Bronchial epithelial cell (primary cell): ENCODE results near the gene RCCD1. TPM values are rescaled to one million over a fixed set of nuclear protein-coding genes. Genes with fewer than 3 reads are reported as not detected.
A peak's percentile ranks its signal among the peaks of the same experiment; 100 is the strongest.
"Not testable (repeated sequence)": the region's sequence is repeated elsewhere in the genome, so short reads cannot be mapped to it uniquely, and the experiment has no call there.

Experiments used
- DNase-seq: peaks from one replicate; pipeline ENCODE4 v3.0.0-alpha.2; 2010; ENCODE audit warnings: low read depth
- FAIRE-seq: peaks from 2 replicates; lab custom pipeline; 2011; peaks lifted over from hg19 to GRCh38; lab: Jason Lieb, UNC
- H3K27me3 ChIP-seq: 2 replicates; pipeline ENCODE4 v1.5.1; 2011; ENCODE audit warnings: low read length; ENCODE audit not compliant: control insufficient read depth, insufficient read depth
- H3K36me3 ChIP-seq: 2 replicates; pipeline ENCODE4 v1.5.1; 2011; ENCODE audit warnings: low read length; ENCODE audit not compliant: control insufficient read depth, insufficient read depth
- H3K4me3 ChIP-seq: 2 replicates; pipeline ENCODE4 v1.5.1; 2011; ENCODE audit warnings: mild to moderate bottlenecking, low read depth, low read length, control low read depth
- CTCF ChIP-seq: IDR thresholded peaks from 2 replicates; pipeline ENCODE4 v1.5.1; 2011; ENCODE audit warnings: mild to moderate bottlenecking, moderate library complexity, low read length, control low read depth, inconsistent platforms; ENCODE audit not compliant: insufficient read depth, severe bottlenecking
- total RNA-seq: library from RNA; depleted of rRNA; stranded (reverse); fragments of >200 nt; gene quantifications from 2 replicates; pipeline ENCODE4 v1.2.1, GENCODE V29; 2014

RCCD1 gene
- total RNA-seq, 1 donor from 2014 or later: 11.6 TPM

DNA sequence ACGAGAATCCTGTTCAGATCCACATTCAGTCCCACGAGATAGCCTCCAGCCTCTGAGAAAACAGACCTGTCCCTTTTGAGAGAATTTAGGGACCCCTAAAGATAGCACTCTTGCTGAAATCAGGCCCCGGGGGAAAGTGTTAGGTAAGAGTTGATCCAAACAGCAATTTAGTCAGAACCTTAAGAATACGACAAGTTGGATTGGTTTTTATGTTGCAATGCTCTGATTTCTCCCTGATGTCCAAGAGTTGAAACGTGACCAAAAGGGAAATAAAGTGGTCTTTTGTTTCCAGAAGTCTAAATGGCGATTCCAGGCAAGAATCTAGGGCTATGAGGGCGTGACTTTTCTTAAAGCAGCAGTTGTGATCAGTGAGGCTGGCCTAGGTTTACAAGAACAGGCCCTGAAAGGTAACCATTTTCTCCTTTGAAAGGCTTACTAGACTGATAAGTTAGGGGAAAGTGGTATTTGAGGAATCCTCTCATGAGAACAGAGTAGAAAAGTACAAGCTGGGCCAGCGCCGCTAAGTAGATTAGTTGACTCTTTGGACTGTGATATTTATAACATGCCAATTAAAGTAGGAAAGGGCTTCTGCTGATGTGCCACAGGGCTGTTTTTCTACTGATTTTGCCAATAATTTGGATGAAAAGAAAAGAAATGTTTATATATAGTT is 46.7 kb upstream of the RCCD1 start:
- FAIRE-seq (no peak), DNase-seq (no peak)
- H3K4me3 ChIP-seq: no peak overlapping the region
- no peak for TF ChIP-seq CTCF
- peaks cover 30% of the 10 kb centered on the region for H3K36me3 ChIP-seq
- no peaks in the 10 kb centered on the region for H3K27me3 ChIP-seq

DNA sequence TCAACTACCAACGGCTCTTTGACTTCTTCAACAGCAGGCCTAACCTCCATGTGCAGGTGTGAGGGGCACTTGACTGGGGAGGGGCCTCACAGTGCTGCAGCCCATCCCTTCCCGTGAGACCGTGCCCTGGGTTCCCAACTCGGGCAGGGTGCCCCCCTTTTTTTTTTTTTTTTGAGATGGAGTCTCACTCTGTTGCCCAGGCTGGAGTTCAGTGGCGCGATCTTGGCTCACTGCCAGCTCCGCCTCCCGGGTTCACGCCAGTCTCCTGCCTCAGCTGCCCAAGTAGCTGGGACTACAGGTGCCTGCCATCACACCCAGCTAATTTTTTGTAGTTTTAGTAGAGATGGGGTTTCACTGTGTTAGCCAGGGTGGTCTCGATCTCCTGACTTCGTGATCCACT is 45.2 kb upstream of the RCCD1 start:
- DNase-seq, FAIRE-seq: not testable (repeated sequence)

DNA sequence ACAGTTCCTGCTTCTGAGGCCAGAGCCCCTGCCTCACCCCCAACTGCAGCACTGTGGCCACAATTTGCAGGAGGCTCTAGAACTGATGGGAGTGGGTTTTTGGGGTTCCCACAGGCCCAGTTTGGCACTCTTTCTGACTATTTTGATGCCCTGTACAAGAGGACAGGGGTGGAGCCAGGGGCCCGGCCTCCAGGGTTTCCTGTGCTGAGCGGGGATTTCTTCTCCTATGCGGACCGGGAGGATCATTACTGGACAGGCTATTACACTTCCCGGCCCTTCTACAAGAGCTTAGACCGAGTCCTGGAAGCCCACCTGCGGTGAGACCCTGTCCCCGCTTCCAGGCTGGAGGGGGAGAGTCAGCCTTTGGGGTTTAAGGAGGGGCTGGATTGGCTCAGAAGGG is 44.7 kb upstream of the RCCD1 start:
- H3K36me3 ChIP-seq: peaks cover 34% of the 10 kb centered on the region
- FAIRE-seq (no peak), DNase-seq (no peak)
- H3K4me3 ChIP-seq: no peak overlapping the region
- no peak for TF ChIP-seq CTCF
- H3K27me3 ChIP-seq: no peaks in the 10 kb centered on the region

More for the DNA sequence above, 45.2 kb upstream of the RCCD1 start:
- not testable (repeated sequence) for H3K27me3 ChIP-seq, H3K4me3 ChIP-seq
- peaks cover 34% of the 10 kb centered on the region for H3K36me3 ChIP-seq

DNA sequence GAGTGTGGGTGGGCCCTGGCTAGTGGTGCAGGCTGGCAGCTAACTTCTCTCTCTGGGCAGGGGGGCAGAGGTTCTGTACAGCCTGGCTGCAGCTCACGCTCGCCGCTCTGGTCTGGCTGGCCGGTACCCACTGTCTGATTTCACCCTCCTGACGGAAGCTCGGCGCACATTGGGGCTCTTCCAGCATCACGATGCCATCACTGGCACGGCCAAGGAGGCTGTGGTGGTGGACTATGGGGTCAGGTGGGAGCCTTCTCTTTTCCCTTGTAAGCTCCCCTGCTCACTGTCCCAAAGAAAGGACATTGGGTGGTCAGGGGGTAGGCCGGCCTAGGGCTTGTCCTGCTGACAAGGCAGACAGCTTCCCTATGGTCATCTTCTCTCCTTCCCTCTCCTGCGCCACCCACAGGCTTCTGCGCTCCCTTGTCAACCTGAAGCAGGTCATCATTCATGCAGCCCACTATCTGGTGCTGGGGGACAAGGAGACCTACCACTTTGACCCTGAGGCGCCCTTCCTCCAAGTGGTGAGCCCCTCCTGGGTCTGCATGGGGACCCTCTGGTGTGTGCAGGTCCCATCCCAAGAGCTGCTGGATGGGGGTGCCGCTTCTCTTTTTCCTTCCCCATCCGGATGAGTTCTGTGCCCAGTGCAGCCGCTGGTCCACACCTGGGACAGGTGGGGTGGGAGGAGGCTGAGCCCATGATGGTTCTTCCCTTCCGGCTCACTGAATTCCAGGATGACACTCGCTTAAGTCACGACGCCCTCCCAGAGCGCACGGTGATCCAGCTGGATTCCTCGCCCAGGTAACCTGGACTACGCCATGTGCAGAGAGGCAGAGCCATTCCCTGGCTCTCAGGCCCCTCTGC is 44.0 kb upstream of the RCCD1 start:
- H3K4me3 ChIP-seq: no peak overlapping the region
- TF ChIP-seq CTCF: no peak
- H3K36me3 ChIP-seq: peaks cover 32% of the 10 kb centered on the region
- no peak for DNase-seq
- no peaks in the 10 kb centered on the region for H3K27me3 ChIP-seq
- no peak for FAIRE-seq

DNA sequence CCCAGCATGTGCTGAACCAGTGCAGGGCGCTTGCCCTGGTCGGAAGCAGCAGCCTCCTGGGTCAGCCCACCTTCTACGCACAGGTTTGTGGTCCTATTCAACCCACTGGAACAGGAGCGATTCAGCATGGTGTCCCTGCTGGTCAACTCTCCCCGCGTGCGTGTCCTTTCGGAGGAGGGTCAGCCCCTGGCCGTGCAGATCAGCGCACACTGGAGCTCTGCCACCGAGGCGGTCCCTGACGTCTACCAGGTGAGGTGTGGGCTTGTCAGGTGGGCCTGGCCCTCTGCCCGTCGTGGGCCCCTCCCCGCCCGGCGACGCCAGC is 43.4 kb upstream of the RCCD1 start:
- H3K36me3 ChIP-seq: peaks cover 35% of the 10 kb centered on the region
- no peak overlapping the region for H3K4me3 ChIP-seq
- no peak for TF ChIP-seq CTCF
- H3K27me3 ChIP-seq: no peaks in the 10 kb centered on the region
- DNase-seq (no peak), FAIRE-seq (peak; percentile 43)

DNA sequence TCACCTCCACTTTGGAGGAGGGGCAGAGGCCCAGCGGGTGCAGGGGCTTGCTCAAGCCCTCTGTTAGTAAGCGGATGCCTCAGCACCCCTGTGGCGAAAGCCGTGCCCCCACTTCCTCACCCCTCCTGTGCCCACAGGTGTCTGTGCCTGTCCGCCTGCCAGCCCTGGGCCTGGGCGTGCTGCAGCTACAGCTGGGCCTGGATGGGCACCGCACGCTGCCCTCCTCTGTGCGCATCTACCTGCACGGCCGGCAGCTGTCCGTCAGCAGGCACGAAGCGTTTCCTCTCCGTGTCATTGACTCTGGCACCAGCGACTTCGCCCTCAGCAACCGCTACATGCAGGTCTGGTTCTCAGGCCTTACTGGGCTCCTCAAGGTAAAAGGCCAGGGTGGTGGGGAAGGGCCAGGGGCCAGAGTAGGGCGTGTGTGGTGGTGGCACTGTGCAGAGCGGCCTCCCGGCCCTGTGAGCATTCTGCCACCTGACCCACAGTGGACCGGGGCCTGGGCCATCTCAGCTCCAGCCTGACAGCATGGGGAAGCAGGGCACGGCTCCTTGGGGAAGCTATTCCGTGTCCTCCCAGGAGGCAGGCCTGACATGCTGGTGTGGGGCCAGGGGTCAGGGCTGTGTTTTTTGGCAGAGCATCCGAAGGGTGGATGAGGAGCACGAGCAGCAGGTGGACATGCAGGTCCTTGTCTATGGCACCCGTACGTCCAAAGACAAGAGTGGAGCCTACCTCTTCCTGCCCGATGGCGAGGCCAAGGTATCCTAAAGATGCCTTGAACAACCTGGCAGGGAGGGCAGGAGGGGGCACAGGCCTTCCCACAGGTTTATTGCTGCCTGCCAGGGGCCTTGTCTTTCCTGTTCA is 42.5 kb upstream of the RCCD1 start:
- DNase-seq (no peak), FAIRE-seq (no peak)
- no peaks in the 10 kb centered on the region for H3K27me3 ChIP-seq
- no peak overlapping the region for H3K4me3 ChIP-seq
- TF ChIP-seq CTCF: no peak
- peaks cover 29% of the 10 kb centered on the region for H3K36me3 ChIP-seq
